Measurements from ENCODE around the gene CBFA2T3. TPM values are rescaled to one million over a fixed set of nuclear protein-coding genes. Genes with fewer than 3 reads are reported as not detected.

The CBFA2T3 gene
- total RNA-seq, 1 experiment from 2014 or later, result 2.1 TPM

GRCh38 chr16:88879788-88880055 is 97.3 kb downstream of the CBFA2T3 start:
- H3K9me3 Mint-ChIP-seq (ENCODE audit: unreplicated experiment), result no peaks in the 10 kb centered on the region
- no peak overlapping the region for H3K4me3 Mint-ChIP-seq (ENCODE audit: unreplicated experiment)
- no peak overlapping the region for H3K27ac Mint-ChIP-seq (ENCODE audit: unreplicated experiment)
- intact Hi-C loops (cut with micrococcal nuclease; ENCODE audit: unreplicated experiment), result no loop called here
- DNase-seq, result no peak
- CTCF ChIA-PET, result interaction anchor here (0.5 to 1.5 kb wide), 2 partner anchors 8 to 21 kb away, joined by 3 to 4 read pairs; no protein-coding TSS in a partner anchor
- peaks cover 18% of the 10 kb centered on the region for H3K4me1 ChIP-seq
- no peaks in the 10 kb centered on the region for H3K9me3 ChIP-seq
- BruUV-seq (replicated peaks), result no TSS peak
- POLR2A ChIA-PET, result no interaction called here
- TF ChIP-seq, protein P1, sequence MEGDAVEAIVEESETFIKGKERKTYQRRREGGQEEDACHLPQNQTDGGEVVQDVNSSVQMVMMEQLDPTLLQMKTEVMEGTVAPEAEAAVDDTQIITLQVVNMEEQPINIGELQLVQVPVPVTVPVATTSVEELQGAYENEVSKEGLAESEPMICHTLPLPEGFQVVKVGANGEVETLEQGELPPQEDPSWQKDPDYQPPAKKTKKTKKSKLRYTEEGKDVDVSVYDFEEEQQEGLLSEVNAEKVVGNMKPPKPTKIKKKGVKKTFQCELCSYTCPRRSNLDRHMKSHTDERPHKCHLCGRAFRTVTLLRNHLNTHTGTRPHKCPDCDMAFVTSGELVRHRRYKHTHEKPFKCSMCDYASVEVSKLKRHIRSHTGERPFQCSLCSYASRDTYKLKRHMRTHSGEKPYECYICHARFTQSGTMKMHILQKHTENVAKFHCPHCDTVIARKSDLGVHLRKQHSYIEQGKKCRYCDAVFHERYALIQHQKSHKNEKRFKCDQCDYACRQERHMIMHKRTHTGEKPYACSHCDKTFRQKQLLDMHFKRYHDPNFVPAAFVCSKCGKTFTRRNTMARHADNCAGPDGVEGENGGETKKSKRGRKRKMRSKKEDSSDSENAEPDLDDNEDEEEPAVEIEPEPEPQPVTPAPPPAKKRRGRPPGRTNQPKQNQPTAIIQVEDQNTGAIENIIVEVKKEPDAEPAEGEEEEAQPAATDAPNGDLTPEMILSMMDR (IDR thresholded peaks at IDR 0.05; ENCODE audit: insufficient read depth in 1 of 2, low read depth in 1 of 2, low read length in 1 of 2, severe bottlenecking in 1 of 2, unreplicated experiment in 1 of 2), result no peak
- peaks cover 10% of the 10 kb centered on the region for H3K27me3 Mint-ChIP-seq (ENCODE audit: insufficient read depth, unreplicated experiment)
- H3K27me3 ChIP-seq (replicated peaks; ENCODE audit: control insufficient read depth, insufficient read depth, low read length), result no peaks in the 10 kb centered on the region; the same call in 1 of the 2 replicates
- no peak overlapping the region for H3K4me3 ChIP-seq (ENCODE audit: low read depth, low read length)
- no peaks in the 10 kb centered on the region for H3K36me3 ChIP-seq (ENCODE audit: control insufficient read depth, insufficient read depth, low read length)
- H3K4me1 Mint-ChIP-seq (ENCODE audit: low read depth, unreplicated experiment), result no peaks in the 10 kb centered on the region
- no peaks in the 10 kb centered on the region for H3K36me3 Mint-ChIP-seq (ENCODE audit: insufficient read depth, unreplicated experiment)

- peaks cover 10% of the 10 kb centered on the region for H3K27me3 Mint-ChIP-seq (ENCODE audit: insufficient read depth, unreplicated experiment)
- Histone ChIP-seq H3K9me3 (no peaks in the 10 kb centered on the region), H3K4me3 (ENCODE audit: low read depth, low read length) (no peak overlapping the region), H3K4me1 (peaks cover 18% of the 10 kb centered on the region), H3K27me3 (replicated peaks; ENCODE audit: control insufficient read depth, insufficient read depth, low read length) (no peaks in the 10 kb centered on the region; the same call in 1 of the 2 replicates), H3K36me3 (ENCODE audit: control insufficient read depth, insufficient read depth, low read length) (no peaks in the 10 kb centered on the region)
- intact Hi-C loops (cut with micrococcal nuclease; ENCODE audit: unreplicated experiment), result no loop called here
- ChIA-PET POLR2A (no interaction called here), CTCF (interaction anchor here (1.5 kb wide), 1 partner anchor 21 kb away, joined by 3 read pairs; no protein-coding TSS in a partner anchor)
- H3K4me1 Mint-ChIP-seq (ENCODE audit: low read depth, unreplicated experiment), result no peaks in the 10 kb centered on the region
- H3K9me3 Mint-ChIP-seq (ENCODE audit: unreplicated experiment), result no peaks in the 10 kb centered on the region
- no peaks in the 10 kb centered on the region for H3K36me3 Mint-ChIP-seq (ENCODE audit: insufficient read depth, unreplicated experiment)
- TF ChIP-seq, protein P1 (IDR thresholded peaks at IDR 0.05; ENCODE audit: insufficient read depth in 1 of 2, low read depth in 1 of 2, low read length in 1 of 2, severe bottlenecking in 1 of 2, unreplicated experiment in 1 of 2), result no peak
- no TSS peak for BruUV-seq (replicated peaks)
- H3K4me3 Mint-ChIP-seq (ENCODE audit: unreplicated experiment), result no peak overlapping the region
- DNase-seq, result peak in 1 of 2 experiments; percentile 37
- no peak overlapping the region for H3K27ac Mint-ChIP-seq (ENCODE audit: unreplicated experiment)
These were observed 97.8 kb downstream of the CBFA2T3 start for GRCh38 chr16:88878967-88879787.

GRCh38 chr16:88878356-88878755 is 98.7 kb downstream of the CBFA2T3 start:
- no peak for DNase-seq
- peaks cover 10% of the 10 kb centered on the region for H3K27me3 Mint-ChIP-seq (ENCODE audit: insufficient read depth, unreplicated experiment)
- intact Hi-C loops (cut with micrococcal nuclease; ENCODE audit: unreplicated experiment), result no loop called here
- H3K36me3 Mint-ChIP-seq (ENCODE audit: insufficient read depth, unreplicated experiment), result no peaks in the 10 kb centered on the region
- H3K4me1 Mint-ChIP-seq (ENCODE audit: low read depth, unreplicated experiment), result no peaks in the 10 kb centered on the region
- Histone ChIP-seq H3K4me3 (ENCODE audit: low read depth, low read length) (no peak overlapping the region), H3K36me3 (ENCODE audit: control insufficient read depth, insufficient read depth, low read length) (no peaks in the 10 kb centered on the region), H3K27me3 (replicated peaks; ENCODE audit: control insufficient read depth, insufficient read depth, low read length) (no peaks in the 10 kb centered on the region; the same call in 1 of the 2 replicates), H3K9me3 (no peaks in the 10 kb centered on the region), H3K4me1 (peaks cover 18% of the 10 kb centered on the region)
- TF ChIP-seq, protein P1 (IDR thresholded peaks at IDR 0.05; ENCODE audit: insufficient read depth in 1 of 2, low read depth in 1 of 2, low read length in 1 of 2, severe bottlenecking in 1 of 2, unreplicated experiment in 1 of 2), result no peak
- ChIA-PET POLR2A (no interaction called here), CTCF (no interaction called here)
- BruUV-seq (replicated peaks), result no TSS peak
- no peaks in the 10 kb centered on the region for H3K9me3 Mint-ChIP-seq (ENCODE audit: unreplicated experiment)
- no peak overlapping the region for H3K27ac Mint-ChIP-seq (ENCODE audit: unreplicated experiment)
- H3K4me3 Mint-ChIP-seq (ENCODE audit: unreplicated experiment), result no peak overlapping the region

All from Caco-2 (cell line).